Measurements from ENCODE around the gene ZBTB25.

GRCh38 chr14:64522591-64523355 lies 19.1 kb upstream of the ZBTB25 start:
- TF ChIP-seq EZH2phosphoT487 (IDR thresholded peaks at IDR 0.05; ENCODE audit: insufficient read depth, low read depth) (no peak), EZH2 (IDR thresholded peaks at IDR 0.05; ENCODE audit: insufficient read depth, poor library complexity, severe bottlenecking) (no peak)
